Measurements from ENCODE around the gene SMIM45.

Gene SMIM45

GRCh38 chr22:41902932-41903421 lies 49.0 kb upstream of the SMIM45 start:
- no peak overlapping the region for H3K56ac ChIP-seq (ENCODE audit: insufficient read length, low read depth, low read length)

More at GRCh38 chr22:41902932-41903421, 49.0 kb upstream of the SMIM45 start:
- no peak overlapping the region for H4K91ac ChIP-seq (ENCODE audit: insufficient read length, low read depth, low read length)
- H2BK12ac ChIP-seq (ENCODE audit: insufficient read length, low read depth, low read length): no peak overlapping the region
- Mint-ChIP-seq H3K4me1 (peaks cover 3 to 6% of the 10 kb centered on the region in 2 experiments; a peak in 3 of 4 replicates), H3K27me3 (ENCODE audit: low read depth) (peaks cover 3% of the 10 kb centered on the region), H3K9me3 (no peaks in the 10 kb centered on the region), H3K36me3 (ENCODE audit: insufficient read depth in 1 of 3, low read depth in 3 of 3) (peaks cover 35 to 77% (median 65%) of the 10 kb centered on the region in 3 experiments; a peak in 6 of 7 replicates), H3K27ac (no peak overlapping the region), H3K4me3 (no peak overlapping the region)
- no peak overlapping the region for H3K9ac ChIP-seq (ENCODE audit: extremely low read depth, insufficient read length, low read length)
- no peak overlapping the region for H3K14ac ChIP-seq (ENCODE audit: insufficient read depth, low read length)
- H2BK120ac ChIP-seq (ENCODE audit: low read depth, low read length, poor library complexity, severe bottlenecking): no peak overlapping the region
- no peaks in the 10 kb centered on the region for H3K4me1 ChIP-seq (ENCODE audit: insufficient read depth, low read length)
- TF ChIP-seq CTCF (conservative IDR thresholded peaks at IDR 0.05): no peak
- H2BK15ac ChIP-seq (ENCODE audit: low read depth, low read length): no peak overlapping the region
- H3K79me1 ChIP-seq (ENCODE audit: insufficient read depth, low read depth, low read length, poor library complexity, severe bottlenecking): no peaks in the 10 kb centered on the region
- no peak overlapping the region for H4K8ac ChIP-seq (replicated peaks; ENCODE audit: insufficient read length, low read depth, low read length)
- no peak overlapping the region for H3K27ac ChIP-seq (ENCODE audit: insufficient read length, low read depth, low read length)
- no peak overlapping the region for H4K5ac ChIP-seq (ENCODE audit: insufficient read length, low read depth, low read length)
- no peaks in the 10 kb centered on the region for H3K23me2 ChIP-seq (ENCODE audit: insufficient read length, low read depth, low read length, poor library complexity, severe bottlenecking)
- no peak overlapping the region for H3K18ac ChIP-seq (ENCODE audit: insufficient read length, low read depth, low read length)
- H2BK20ac ChIP-seq (ENCODE audit: low read depth, low read length, poor library complexity, severe bottlenecking): no peak overlapping the region
- no peak overlapping the region for H2AK5ac ChIP-seq (ENCODE audit: insufficient read length, low read length)
- H3K23ac ChIP-seq (ENCODE audit: insufficient read length, low read depth, low read length): no peak overlapping the region
- WGBS (ENCODE audit: extremely low coverage, insufficient read length, low lambda C conversion rate): no CpG with 5 or more reads among the region's 15 CpGs
- no peaks in the 10 kb centered on the region for H3K9me3 ChIP-seq (ENCODE audit: control insufficient read depth, low read depth, low read length)
- H3K4me2 ChIP-seq (ENCODE audit: insufficient read depth, insufficient read length, low read length): no peak overlapping the region
- no peak overlapping the region for H2BK5ac ChIP-seq (ENCODE audit: insufficient read length, low read length)
- H4K20me1 ChIP-seq (ENCODE audit: control insufficient read depth, insufficient read depth, insufficient read length): no peaks in the 10 kb centered on the region
- H3K79me2 ChIP-seq (ENCODE audit: insufficient read depth, low read length): no peaks in the 10 kb centered on the region
- no peaks in the 10 kb centered on the region for H3K27me3 ChIP-seq (ENCODE audit: insufficient read depth, low read length)
- no peak overlapping the region for H2AFZ ChIP-seq (ENCODE audit: low read length)
- H3K4ac ChIP-seq (ENCODE audit: low read depth, low read length): no peak overlapping the region
- H3T11ph ChIP-seq (ENCODE audit: low read length): no peak overlapping the region
- no peak for DNase-seq
